PC-9 (cell line): ENCODE data around the gene PLEKHM2.

Experiments
- CTCF ChIP-seq: fragments of 200-600 bp; sonication (generic); conservative IDR thresholded peaks from 2 replicates; pipeline ENCODE4 v1.6.1; 2017; ENCODE audit warnings: mixed run types, antibody characterized with exemption, mild to moderate bottlenecking, moderate library complexity
- EZH2 ChIP-seq: fragments of 200-600 bp; sonication (generic); IDR thresholded peaks from 2 replicates; pipeline ENCODE4 v1.8.0; 2017; ENCODE audit warnings: antibody characterized with exemption, low read depth

- TF ChIP-seq CTCF: no peak
- TF ChIP-seq EZH2: no peak
These were observed 27.7 kb upstream of the PLEKHM2 start for GRCh38 chr1:15656464-15656863.
